NCI-H526 treated with DMSO at 0.1 percent for 48 hours (cell line): ENCODE results near the gene OR6K6.

ENCODE experiments used
- DNase-seq: peaks from one replicate; lab custom pipeline; 2025; lab: John Stamatoyannopoulos, UW

The OR6K6 gene

GRCh38 chr1:158803678-158804077 is 49.2 kb downstream of the OR6K6 start:
- DNase-seq: no peak
